HepG2 (cell line): ENCODE measurements around the gene FUCA2. TPM values are rescaled to one million over a fixed set of nuclear protein-coding genes. Genes with fewer than 3 reads are reported as not detected.

Source experiments
- ADNP ChIP-seq: sonication (generic); formaldehyde crosslinking; IDR thresholded peaks from 2 replicates; pipeline ENCODE4 v1.4.0; 2020; ENCODE audit warnings: missing genetic modification reagents
- DDIT3 ChIP-seq: sonication (generic); formaldehyde crosslinking; IDR thresholded peaks from 2 replicates; pipeline ENCODE4 v1.4.0; 2020; ENCODE audit warnings: mild to moderate bottlenecking, missing genetic modification reagents
- GZF1 ChIP-seq: sonication (generic); formaldehyde crosslinking; IDR thresholded peaks from 2 replicates; pipeline ENCODE4 v1.5.1; 2020; ENCODE audit warnings: mild to moderate bottlenecking, missing genetic modification reagents
- HDAC2 ChIP-seq: sonication (generic); formaldehyde crosslinking; IDR thresholded peaks from 2 replicates; pipeline ENCODE4 v1.4.0; 2020; ENCODE audit warnings: missing genetic modification reagents
- IRF1 ChIP-seq: sonication (generic); formaldehyde crosslinking; IDR thresholded peaks from 2 replicates; pipeline ENCODE4 v1.4.0; 2020; ENCODE audit warnings: low read depth, mild to moderate bottlenecking, missing genetic modification reagents
- MED8 ChIP-seq: sonication (generic); formaldehyde crosslinking; IDR thresholded peaks from 2 replicates; pipeline ENCODE4 v1.8.1; 2023; ENCODE audit warnings: mild to moderate bottlenecking, missing genetic modification reagents; ENCODE audit not compliant: insufficient replicate concordance
- SIN3A ChIP-seq: IDR thresholded peaks from 2 replicates; pipeline ENCODE4 v1.6.1; 2011; ENCODE audit warnings: low read depth, mild to moderate bottlenecking, control low read depth, low read length, borderline replicate concordance
- THAP11 ChIP-seq: IDR thresholded peaks from 2 replicates; pipeline ENCODE4 v1.6.1; 2016; ENCODE audit warnings: missing biosample characterization, missing genetic modification reagents
- ZBTB21 ChIP-seq: sonication (generic); formaldehyde crosslinking; IDR thresholded peaks from 2 replicates; pipeline ENCODE4 v1.4.0; 2020; ENCODE audit warnings: missing genetic modification reagents
- ZFP37 ChIP-seq: sonication (generic); formaldehyde crosslinking; IDR thresholded peaks from 2 replicates; pipeline ENCODE4 v1.4.0; 2020; ENCODE audit warnings: missing genetic modification reagents, borderline replicate concordance
- ZMAT3 ChIP-seq: sonication (generic); formaldehyde crosslinking; conservative IDR thresholded peaks from 2 replicates; pipeline ENCODE4 v1.7.0; 2021; ENCODE audit warnings: missing genetic modification reagents
- ZMYM2 ChIP-seq: sonication (generic); formaldehyde crosslinking; IDR thresholded peaks from 2 replicates; pipeline ENCODE4 v1.8.0; 2022; ENCODE audit warnings: mild to moderate bottlenecking, missing genetic modification reagents
- ZMYM3 ChIP-seq: sonication (generic); formaldehyde crosslinking; IDR thresholded peaks from 2 replicates; pipeline ENCODE4 v1.5.1; 2020; ENCODE audit warnings: mild to moderate bottlenecking, missing genetic modification reagents
- ZNF326 ChIP-seq: sonication (generic); formaldehyde crosslinking; IDR thresholded peaks from 2 replicates; pipeline ENCODE4 v1.4.0; 2020; ENCODE audit warnings: missing genetic modification reagents, borderline replicate concordance
- ZNF468 ChIP-seq: sonication (generic); formaldehyde crosslinking; IDR thresholded peaks from 2 replicates; pipeline ENCODE4 v1.8.0; 2022; ENCODE audit warnings: mild to moderate bottlenecking, moderate library complexity, missing genetic modification reagents
- ZNF562 ChIP-seq: sonication (generic); formaldehyde crosslinking; IDR thresholded peaks from 2 replicates; pipeline ENCODE4 v1.8.0; 2022; ENCODE audit warnings: missing genetic modification reagents, borderline replicate concordance
- ZNF777 ChIP-seq: sonication (generic); formaldehyde crosslinking; IDR thresholded peaks from 2 replicates; pipeline ENCODE4 v1.4.0; 2020; ENCODE audit warnings: missing genetic modification reagents
- polyA plus RNA-seq, 8 experiments: library from polyadenylated mRNA; depleted of rRNA in 3 of 8; stranded (reverse) in 7 of 8; unstranded in 1 of 8; fragments of >200 nt; fragmentation: Illumina TruSeq in 4 of 8; extraction: Trizol in 4 of 8; gene quantifications; 2 replicates each; pipeline versions ENCODE4 v1.2.1 to v1.2.3, GENCODE V29; 2011 to 2016; ENCODE audit warnings: low read depth in 4 of 8, missing spikeins in 1 of 8, mixed read lengths in 1 of 8; ENCODE audit not compliant: insufficient read depth in 1 of 8
- total RNA-seq, 5 experiments: library from RNA; depleted of rRNA; stranded (reverse); fragments of >200 nt; fragmentation: Illumina TruSeq; extraction: Trizol; gene quantifications; 2 replicates each; pipeline ENCODE4 v1.2.3, GENCODE V29; 2016; ENCODE audit warnings: low read depth in 1 of 5
- TF ChIP-seq, protein P1 (sequence below): sonication (generic); formaldehyde crosslinking; IDR thresholded peaks from 2 replicates; pipeline ENCODE4 v1.4.0; 2020; ENCODE audit warnings: mild to moderate bottlenecking, missing genetic modification reagents
- TF ChIP-seq, protein P2 (sequence below): sonication (generic); formaldehyde crosslinking; IDR thresholded peaks from 2 replicates; pipeline ENCODE4 v1.8.0; 2022; ENCODE audit warnings: mild to moderate bottlenecking, missing genetic modification reagents

The FUCA2 gene
- total and polyA plus RNA-seq, 2 of the 13 experiments (the other 11 are each of a cell fraction or from before 2014, with no cell fraction given), result 87.4 to 144 TPM

DNA sequence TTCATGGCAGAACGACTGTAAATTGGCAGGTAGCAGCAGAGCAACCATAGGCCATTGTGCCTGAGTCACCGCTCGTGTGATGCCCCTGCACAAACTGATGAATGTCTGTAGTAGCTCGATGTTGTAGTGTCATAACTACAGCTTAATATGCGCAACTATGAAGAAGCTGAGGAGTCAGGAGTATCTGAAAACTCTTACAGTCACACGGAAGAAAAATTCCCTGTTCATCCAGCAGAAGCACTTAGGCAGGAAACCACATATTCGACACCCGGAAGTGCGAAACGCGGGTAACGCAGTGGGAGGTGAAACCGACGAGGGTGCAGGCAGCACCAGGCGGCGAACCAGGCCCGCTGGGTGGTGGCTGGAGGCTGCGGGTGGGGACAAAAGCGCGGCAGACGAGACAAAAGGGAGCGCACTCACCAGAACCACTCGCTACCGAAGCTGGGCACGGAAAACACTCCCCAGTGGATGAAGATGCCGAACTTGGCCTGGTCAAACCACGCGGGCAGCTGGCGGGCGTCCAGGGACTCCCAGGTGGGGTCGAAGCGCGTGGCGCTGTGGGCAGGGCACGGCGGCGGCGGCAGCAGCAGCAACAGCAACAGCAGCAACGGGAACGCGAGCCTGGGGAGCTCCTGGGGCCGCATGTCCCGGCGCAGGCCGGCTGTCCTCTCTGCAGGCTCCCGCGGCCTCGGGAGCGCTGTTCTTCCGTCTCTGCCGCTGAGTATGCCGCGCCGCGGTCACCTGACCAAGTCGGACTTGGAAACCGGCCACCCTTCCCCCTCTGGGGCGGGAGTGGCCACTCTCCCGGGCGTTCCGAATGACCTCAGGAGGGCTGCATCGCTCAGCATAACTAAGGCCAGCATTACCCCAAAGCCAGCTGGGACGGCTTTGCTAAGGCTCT, at the start of gene FUCA2 (continued):
- TF ChIP-seq, protein P1, sequence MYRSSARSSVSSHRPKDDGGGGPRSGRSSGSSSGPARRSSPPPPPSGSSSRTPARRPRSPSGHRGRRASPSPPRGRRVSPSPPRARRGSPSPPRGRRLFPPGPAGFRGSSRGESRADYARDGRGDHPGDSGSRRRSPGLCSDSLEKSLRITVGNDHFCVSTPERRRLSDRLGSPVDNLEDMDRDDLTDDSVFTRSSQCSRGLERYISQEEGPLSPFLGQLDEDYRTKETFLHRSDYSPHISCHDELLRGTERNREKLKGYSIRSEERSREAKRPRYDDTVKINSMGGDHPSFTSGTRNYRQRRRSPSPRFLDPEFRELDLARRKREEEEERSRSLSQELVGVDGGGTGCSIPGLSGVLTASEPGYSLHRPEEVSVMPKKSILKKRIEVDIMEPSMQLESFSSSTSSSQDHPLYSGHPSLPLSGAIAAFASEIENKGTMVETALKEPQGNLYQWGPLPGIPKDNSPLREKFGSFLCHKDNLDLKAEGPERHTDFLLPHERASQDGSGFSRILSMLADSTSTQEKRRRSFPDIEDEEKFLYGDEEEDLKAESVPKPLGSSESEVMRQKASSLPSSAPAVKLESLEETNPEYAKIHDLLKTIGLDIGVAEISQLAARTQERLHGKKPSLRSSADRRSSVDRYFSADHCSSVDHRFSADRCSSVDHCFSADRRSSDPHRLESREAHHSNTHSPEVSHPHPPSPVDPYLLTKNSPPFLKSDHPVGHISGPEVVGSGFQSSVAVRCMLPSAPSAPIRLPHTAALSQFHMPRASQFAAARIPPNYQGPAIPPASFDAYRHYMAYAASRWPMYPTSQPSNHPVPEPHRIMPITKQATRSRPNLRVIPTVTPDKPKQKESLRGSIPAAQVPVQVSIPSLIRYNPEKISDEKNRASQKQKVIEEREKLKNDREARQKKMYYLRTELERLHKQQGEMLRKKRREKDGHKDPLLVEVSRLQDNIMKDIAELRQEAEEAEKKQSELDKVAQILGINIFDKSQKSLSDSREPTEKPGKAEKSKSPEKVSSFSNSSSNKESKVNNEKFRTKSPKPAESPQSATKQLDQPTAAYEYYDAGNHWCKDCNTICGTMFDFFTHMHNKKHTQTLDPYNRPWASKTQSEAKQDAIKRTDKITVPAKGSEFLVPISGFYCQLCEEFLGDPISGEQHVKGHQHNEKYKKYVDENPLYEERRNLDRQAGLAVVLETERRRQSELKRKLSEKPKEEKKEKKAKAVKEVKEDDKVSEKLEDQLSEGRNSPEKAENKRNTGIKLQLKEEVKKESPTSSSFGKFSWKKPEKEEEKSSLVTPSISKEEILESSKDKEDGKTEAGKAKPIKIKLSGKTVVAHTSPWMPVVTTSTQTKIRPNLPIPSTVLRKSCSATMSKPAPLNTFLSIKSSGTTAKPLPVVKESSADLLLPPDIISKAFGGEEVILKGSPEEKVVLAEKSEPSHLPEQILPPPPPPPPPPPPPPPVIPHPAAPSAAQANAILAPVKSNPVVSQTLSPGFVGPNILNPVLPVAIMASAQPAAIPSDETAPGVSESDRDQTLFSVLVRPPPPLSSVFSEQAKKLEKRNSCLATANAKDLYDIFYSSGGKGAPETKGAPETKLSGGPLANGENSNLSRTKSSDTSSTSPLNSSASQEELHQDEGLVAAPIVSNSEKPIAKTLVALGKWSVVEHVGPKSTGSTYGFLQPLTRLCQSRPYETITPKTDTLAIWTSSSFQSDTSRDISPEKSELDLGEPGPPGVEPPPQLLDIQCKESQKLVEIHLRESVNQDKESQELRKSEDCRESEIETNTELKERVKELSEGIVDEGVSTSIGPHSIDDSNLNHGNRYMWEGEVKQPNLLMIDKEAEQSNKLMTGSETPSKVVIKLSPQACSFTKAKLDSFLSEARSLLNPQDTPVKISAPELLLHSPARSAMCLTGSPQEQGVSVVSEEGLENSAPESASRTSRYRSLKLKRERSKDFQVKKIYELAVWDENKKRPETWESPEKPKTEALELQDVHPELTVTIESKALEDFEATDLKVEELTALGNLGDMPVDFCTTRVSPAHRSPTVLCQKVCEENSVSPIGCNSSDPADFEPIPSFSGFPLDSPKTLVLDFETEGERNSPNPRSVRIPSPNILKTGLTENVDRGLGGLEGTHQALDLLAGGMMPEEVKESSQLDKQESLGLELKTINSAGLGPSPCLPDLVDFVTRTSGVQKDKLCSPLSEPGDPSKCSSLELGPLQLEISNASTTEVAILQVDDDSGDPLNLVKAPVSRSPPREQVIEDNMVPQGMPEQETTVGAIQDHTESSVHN, result 0 out of 2 replicates have a peak, but pooled peaks have one; percentile 71
- TF ChIP-seq ZNF326 (CRISPR knock-in tag) (no peak), THAP11 (CRISPR knock-in tag) (peak; percentile 78), ZMAT3 (CRISPR knock-in tag) (peak; percentile 98), ZNF562 (peak; percentile 83; the same call in 1 of the 2 replicates), DDIT3 (no peak), ZMYM2 (peak; percentile 97), ZFP37 (CRISPR knock-in tag) (no peak), ZMYM3 (CRISPR knock-in tag) (peak; percentile 98), IRF1 (CRISPR knock-in tag) (0 out of 2 replicates have a peak, but pooled peaks have one; percentile 36), MED8 (CRISPR knock-in tag) (no peak), ZNF468 (CRISPR knock-in tag) (no peak), HDAC2 (CRISPR knock-in tag) (peak; percentile 74), SIN3A (peak; percentile 86; the same call in 1 of the 2 replicates), ZBTB21 (peak; percentile 11), ADNP (peak; percentile 95), ZNF777 (peak; percentile 81), GZF1 (peak; percentile 75)
- TF ChIP-seq, protein P2, sequence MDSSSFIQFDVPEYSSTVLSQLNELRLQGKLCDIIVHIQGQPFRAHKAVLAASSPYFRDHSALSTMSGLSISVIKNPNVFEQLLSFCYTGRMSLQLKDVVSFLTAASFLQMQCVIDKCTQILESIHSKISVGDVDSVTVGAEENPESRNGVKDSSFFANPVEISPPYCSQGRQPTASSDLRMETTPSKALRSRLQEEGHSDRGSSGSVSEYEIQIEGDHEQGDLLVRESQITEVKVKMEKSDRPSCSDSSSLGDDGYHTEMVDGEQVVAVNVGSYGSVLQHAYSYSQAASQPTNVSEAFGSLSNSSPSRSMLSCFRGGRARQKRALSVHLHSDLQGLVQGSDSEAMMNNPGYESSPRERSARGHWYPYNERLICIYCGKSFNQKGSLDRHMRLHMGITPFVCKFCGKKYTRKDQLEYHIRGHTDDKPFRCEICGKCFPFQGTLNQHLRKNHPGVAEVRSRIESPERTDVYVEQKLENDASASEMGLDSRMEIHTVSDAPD (CRISPR knock-in tag), result peak; percentile 37; the same call in 1 of the 2 replicates
